Inflammatory macrophage (primary cell): ENCODE results near the gene RFTN1.

Source experiments
- DNase-seq, 2 donors: peaks; one replicate each; pipeline ENCODE4 v3.0.0-alpha.2; 2020 to 2022
- total RNA-seq, 18 experiments: gene quantifications; one replicate each; lab custom pipeline; 2026; ENCODE audit warnings: mixed read lengths in 6 of 18, inconsistent platforms in 2 of 18; lab: John Stamatoyannopoulos, UW

Gene RFTN1, protein sequence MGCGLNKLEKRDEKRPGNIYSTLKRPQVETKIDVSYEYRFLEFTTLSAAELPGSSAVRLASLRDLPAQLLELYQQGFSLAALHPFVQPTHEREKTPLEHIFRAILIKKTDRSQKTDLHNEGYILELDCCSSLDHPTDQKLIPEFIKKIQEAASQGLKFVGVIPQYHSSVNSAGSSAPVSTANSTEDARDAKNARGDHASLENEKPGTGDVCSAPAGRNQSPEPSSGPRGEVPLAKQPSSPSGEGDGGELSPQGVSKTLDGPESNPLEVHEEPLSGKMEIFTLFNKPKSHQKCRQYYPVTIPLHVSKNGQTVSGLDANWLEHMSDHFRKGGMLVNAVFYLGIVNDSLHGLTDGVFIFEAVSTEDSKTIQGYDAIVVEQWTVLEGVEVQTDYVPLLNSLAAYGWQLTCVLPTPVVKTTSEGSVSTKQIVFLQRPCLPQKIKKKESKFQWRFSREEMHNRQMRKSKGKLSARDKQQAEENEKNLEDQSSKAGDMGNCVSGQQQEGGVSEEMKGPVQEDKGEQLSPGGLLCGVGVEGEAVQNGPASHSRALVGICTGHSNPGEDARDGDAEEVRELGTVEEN
- total RNA-seq = 42.9 to 277 (median 65.8) reads per million in 18 experiments

DNA sequence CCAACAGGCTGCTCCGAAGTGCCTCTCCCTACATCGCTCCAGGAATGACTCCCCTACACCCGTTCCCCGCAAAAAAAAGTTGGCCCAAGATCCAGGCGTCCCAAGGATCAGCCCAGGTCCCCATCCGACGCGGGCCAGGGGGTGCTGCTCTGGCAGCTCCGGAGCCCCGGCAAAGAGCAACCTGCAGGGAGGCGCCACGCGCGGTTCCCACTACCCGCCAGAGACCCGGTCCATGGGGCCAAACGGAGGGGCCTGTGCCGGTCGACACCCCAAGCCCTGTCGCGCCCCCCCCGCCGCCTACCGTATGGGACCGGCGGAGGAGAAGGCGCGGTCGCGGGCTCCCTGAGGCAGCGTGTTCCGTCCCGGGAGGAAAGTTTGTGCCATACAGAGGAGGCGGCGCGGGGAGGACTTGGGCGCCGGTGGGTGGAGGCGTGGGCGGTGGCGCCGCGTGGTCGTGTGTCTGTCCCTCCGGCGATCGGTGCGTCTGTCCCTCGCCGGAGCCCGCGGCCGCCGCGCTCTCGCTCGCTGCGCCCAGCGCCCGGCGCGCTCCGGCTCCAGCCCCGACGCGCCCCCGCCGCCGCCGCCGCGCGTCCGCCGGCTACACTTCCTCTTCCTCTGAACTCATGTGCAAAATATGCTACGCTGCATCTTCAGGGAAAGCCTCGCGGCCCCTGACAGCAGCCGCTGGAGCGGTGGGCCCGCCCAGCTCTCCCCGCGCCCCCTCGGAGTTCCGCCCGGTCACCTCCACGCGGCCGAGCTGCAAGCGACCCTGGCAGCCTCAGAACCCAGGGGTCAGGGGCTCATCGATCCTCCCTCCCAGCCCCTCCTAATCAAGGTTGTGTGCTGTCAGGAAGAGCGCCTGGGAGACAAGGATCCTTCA is at the start of gene RFTN1:
RFTN1 (minus strand) TSS at position 559 of the 880 bp plus-strand sequence. CDS start 19,830 bp downstream, outside the sequence.
- peak; percentile 70 to 81 for DNase-seq

DNA sequence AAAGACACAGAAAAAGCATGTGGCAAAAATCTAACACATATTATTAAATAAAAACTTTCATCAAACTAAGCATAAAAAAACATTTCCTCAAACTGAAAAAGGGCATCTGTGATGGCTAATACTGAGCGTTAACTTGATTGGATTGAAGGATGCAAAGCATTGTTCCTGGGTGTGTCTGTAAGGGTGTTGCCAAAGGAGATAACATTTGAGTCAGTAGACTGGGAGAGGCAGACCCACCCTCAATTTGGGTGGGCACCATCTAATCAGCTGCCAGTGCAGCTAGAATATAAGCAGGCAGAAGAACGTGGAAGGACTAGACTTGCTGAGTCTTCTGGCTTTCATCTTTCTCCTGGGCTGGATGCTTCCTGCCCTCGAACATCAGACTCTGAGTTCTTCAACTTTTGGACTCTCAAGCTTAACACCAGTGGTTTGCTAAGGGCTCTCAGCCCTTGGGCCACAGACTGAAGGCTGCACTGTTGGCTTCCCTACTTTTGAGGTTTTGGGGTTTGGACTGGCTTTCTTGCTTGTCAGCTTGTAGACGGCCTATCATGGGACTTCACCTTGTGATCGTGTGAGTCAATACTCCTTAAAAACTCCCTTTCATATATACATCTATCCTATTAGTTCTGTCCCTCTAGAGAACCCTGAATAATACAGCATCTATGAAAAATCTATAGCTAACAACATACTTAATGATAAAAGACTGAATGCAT is 46.3 kb upstream of the RFTN1 start:
- peak in 1 of 2 donors; percentile 47 for DNase-seq

DNA sequence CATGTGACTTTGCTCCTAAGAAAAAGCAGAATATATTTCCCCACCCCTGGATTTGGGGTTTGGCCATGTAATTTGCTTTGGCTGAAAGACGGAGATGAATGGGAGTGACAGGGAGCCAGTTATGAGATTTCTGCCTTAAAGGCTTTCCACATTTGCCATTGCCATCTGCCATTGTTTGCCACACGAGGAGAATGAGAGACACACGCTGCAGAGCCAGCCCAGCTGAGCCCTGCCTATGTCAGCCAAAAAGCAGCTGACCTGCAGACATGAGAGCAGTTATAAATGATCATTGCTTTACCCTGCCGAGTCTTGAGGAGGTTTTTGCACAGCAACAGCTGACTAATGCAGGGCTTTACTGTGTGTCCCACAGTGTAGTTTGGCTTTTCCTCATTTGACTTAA is 40.6 kb upstream of the RFTN1 start:
- no peak for DNase-seq

DNA sequence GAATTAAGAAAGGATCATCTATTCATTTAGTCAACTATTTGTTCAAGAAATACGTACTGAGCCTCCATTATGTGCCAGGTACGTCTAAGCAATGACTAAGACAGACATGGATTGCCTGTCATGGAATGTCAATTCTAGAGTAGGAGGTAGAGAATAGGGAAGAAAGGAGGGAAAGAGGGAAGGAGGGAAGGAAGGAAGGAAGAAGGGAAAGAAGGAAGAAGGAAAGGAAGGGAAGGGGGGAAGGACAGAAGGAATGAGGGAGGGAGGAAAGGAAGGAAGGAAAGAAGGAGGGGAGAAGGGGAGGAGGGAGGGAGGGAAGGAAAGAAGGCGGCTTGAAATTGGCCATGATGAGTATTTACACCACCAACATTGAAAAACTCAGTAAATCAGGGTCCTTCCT is 39.3 kb upstream of the RFTN1 start:
- no peak for DNase-seq

DNA sequence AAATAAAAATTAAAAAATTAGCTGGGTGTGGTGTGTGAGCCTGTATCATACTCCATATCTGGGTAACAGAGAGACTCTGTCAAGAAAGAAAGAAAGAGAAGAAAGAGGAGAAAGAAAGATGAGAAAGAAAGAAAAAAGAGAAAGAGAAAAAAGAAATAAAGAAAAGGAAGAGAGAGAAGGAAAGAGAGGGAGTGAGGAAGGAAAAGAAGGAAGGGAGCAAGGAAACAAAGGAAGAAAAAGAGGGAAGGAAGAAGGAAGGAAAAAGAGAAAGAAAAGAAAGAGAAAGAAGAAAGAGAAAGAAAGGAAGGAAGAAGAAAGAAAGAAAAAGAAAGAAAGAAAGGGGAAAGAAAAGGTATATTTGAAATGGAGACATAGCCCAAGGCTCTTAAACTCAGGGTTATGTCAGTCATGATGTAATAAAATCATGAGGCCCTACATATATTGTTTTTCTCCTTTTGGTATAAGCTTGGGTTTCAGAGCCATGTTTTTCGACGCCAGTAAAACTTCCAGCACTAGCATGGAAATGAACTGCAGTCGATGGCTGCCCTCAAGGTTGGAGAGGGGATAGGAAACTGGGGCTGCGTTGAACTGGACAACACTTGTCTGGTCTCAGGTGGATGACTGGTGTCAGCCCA is 38.0 kb upstream of the RFTN1 start:
- no peak for DNase-seq

DNA sequence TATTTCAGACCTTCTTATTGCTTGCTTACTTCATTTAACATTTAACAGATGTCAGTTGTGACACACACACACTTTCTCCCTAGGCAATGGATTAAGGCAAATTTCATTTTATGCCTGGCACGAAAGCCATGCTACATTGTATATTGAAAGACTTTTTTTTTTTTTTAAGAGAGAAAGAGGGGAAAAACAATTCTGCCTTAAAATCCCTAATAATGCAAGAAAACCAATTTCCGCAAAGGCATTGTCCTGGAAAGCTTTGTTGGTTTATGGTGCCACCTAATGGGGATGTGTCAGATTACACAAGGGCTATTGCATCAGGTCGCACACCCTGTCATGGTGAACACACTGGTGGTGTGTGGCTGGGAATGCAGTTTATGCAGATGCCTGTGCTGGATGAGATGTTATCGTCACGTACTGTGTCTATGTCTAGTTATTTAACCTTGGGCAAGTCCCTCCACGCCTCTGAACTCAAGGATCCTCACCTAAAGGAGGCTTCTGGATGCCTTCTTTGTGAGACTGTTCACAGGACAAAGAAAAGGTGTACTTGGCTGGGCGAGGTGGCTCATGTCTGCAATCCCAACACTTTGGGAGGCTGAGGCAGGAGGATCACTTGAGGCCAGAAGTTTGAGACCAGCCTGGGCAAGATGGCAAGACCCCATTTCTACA is 37.3 kb upstream of the RFTN1 start:
- DNase-seq = peak; percentile 91 to 92

DNA sequence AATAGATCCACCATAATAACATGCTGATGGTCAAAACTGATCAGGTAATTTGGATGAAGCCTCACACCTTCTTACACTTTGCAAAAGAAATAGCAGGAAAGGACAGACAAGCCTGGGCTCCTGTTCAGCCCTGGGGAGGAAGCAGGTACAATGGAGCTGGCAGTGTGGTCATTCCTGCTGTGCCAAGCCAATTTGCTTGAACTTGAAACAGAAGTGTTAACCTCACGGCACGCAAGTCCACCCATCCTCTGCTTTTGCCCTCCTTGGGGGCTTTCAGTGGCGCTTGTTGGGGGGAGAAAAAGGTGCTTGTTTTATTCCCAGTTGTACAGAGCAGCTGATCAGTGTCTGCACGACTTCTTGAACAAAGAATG is 36.8 kb upstream of the RFTN1 start:
- DNase-seq = no peak

DNA sequence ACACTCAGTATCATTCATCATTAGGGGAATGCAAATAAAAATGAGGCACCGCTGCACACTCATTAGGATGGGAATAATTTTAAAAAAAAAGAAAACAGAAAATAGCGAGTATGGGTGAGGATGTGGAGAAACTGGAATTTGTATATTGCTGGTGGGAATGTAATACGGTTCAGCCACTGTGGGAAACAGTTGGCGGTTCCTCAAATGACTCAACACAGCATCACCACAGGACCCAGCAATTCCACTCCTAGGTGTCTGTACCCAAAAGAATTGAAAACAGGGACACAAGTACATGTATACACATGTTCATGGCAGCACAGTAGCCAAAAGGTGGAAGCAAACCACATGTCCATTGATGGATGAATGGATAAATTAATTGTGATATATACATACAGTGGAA is 35.2 kb upstream of the RFTN1 start:
- no peak for DNase-seq

DNA sequence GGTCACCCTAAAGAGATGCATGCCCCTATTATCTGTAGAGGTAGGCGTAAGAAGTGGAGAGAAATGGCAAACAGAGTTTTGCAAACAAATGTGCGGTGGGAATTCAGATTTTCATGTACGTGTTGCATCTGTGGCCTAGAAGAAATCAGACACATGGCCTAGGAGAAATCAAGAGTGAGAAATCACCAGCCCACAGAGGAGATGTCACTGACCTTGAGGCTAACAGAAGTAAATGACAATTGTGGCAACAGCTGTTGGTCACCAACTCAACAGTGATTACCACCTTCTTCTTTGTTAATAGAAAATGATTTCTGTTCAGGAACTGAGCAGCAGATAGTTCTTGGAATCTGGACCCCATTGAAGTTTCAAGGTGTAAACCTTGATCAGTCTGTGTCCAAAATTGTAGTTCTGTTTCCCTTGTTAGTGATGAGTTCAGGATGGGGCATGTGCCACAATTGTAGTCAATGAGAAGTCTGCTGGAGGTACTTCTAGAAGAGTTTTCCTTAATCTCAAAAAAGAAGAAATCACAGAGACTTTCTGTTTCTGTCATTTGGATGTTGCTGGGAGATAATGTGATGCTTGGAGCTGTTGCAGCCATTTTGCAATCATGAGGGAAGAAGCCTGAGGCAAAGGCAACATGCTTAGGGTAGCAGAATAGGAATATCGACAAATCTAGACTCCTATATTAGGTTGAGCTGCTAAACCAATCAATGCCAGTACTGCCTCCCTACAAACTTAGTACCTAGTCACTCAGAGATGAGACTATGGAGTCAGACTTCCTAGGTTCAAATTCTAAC is 34.3 kb upstream of the RFTN1 start:
- peak in 1 of 2 donors; percentile 43 for DNase-seq

DNA sequence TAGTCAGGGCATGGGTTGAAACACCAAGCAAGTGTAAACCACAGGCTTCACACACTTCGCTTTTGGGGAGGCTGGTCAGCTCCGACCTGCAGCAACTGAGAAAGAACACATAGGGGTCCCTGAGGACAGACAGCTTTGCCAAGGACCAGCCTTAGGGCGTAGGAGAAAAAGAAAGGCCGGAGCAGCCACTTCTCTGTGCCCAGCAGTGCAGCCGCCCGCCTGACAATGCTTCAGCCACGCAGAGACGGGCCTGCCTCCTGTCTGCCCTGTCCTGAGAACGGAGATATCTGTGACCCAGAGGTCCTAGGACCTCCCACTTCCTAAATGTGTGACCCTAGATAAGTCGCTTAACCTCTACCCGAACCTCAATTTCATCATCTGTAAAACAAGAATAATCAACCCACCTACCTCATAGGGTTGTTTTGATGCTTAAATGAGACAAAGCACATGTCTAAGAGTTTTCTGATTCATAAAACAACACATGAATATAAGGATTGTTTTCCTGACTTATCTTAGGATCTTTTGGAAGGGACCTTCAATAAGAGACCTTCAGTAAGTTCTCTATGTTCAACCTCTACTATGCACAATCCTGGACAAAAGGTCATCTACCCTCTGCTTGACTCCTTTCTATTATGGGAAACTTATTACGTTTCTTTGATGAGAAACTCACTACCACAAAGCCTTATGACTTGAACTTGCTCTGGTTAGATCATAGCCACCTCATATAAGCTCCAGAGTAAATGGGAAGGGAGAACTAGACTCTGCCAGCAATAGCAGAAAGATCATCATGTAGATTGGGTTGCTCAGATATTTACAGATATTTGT is 32.9 kb upstream of the RFTN1 start:
- DNase-seq = peak; percentile 40 to 60

DNA sequence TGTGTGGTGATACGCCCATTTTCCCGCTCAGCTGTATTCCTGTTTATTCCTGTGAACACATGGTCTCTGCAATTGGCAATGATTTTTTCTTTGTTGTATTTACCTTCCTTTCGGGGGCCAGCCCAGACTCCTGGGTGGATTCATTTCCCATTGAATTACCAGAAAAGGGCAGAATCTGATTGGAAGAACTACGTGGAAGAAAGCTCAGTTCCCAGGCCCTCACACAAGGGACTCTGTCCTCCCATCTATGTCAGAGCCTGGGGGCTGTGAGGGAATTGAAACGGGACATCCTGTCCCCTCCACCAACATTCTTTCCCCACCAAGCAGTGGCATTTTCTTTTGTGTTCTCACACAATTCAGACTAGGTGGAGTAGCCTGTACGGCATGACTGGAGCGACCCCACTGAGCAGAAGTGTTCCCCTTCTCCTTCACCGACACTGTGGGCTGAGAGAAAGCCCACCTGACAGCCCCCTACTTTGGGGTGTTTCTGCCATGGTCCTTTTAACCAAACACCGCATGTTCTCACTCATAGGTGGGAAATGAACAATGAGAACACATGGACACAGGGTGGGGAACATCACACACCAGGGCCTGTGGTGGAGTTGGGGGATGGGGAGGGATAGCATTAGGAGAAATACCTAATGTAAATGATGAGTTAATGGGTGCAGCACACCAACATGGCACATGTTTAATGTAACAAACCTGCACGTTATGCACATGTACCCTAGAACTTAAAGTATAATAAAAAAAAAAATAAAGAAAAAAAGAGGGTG is 32.1 kb upstream of the RFTN1 start:
- no peak for DNase-seq

DNA sequence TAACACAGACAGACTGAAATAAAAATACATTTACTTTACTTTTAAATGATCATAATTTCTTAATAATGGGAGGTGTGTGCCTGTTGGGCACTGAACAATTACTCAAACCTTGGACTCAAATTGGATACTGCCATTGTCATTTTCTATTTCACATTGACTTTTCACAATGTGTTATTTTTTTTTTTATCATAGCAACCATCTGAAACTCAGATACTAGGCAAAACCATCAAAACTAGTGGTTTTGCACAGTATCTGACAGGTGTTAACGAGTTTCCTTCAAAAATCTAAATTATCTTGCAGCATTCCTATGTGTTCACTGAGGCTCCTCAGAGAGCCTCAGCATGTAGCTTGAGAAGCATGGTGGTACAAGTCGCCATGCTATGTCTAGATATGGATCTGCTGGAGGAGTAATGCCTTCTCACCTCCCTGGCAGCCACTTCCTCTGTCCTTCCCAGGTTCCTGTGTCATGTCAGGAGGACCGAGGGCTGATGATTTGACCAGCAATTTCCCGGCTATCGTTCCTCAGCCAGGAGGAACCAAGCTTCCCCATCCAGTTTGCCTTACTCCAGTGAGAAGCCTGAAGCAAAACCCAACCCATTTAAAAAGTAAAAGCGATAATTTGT is 29.9 kb upstream of the RFTN1 start:
- peak in 1 of 2 donors; percentile 26 for DNase-seq

DNA sequence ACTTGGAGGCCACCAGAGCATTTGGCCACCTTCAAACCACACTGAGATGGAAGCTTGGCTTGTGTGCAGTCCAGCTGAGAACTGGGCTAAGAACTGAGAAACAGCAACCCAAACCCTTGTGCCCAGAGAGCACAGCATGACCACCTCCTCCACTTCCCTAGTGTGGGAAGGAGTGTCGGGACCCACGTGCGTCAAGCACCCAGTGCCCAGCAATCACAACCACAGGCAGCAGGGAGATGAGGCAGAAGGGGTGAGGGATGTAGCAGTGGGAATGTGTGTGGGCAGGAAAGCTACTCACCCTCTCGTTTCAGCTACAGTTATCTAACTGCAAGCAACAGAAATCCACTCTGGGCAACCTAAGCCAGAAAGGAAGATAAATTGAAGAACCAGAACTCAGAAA is 25.0 kb upstream of the RFTN1 start:
- peak; percentile 83 to 95 for DNase-seq

DNA sequence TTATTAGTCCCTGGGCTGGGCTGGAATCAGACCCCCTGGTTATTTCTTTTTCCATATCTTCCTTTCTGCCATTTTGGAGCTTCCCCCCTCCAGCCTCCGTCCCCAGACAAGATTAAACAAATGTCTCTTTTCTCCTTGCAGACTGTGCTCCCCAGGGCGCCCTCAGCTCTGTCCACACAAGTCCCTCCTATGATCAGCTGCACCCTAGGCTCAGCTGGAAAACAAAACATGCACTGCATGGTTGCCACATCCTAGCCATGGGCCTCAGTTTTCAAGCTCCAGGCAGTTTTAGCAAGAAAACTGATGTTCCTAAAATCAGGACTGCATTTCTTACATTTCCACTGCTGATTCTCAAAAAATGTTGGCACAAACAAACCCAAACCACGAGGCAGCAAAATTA is 23.5 kb upstream of the RFTN1 start:
- no peak for DNase-seq

DNA sequence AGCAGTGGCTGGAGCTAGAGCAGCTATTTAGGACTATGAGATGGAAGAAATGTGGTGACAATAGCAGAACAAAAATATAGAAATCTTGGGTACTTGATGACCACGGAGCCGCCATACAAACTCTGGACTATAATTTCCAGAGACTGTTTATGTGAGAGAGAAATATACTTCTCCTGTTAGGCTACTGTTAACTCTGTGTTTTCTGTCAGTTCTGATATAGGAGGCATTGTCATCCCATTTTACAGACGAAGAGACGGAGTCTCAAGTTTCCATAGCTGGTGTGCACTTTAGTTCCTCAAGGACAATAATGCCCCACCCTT is 22.8 kb upstream of the RFTN1 start:
- DNase-seq = no peak

DNA sequence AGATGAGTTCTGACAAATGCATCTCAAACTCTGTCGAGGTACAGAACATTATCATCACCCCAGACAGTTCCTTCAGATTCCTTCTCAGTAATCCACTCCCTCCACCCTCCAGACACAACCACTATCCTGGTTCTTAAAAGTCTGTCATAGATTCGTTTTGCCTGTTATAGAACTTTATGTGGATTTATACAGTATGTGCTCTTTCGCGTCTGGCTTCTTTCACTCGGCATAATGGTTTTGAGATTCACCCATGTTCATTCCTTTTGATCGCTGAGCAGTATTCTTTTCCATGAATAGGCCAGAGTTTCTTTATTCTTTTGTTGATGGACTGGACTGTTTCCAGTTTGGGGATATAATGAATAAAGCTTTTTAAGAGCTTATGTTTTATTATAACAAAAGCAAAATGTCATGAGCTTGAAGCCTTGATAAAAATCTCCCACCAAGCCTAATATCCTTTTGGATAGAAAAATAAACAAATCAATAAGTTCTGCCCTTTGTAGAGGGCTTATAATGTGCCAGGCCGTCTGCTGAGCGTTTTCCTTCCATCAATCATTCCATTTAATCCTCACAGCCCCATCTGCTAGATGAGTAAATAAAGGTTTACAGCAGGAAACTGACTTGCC is 21.3 kb upstream of the RFTN1 start:
- no peak for DNase-seq

DNA sequence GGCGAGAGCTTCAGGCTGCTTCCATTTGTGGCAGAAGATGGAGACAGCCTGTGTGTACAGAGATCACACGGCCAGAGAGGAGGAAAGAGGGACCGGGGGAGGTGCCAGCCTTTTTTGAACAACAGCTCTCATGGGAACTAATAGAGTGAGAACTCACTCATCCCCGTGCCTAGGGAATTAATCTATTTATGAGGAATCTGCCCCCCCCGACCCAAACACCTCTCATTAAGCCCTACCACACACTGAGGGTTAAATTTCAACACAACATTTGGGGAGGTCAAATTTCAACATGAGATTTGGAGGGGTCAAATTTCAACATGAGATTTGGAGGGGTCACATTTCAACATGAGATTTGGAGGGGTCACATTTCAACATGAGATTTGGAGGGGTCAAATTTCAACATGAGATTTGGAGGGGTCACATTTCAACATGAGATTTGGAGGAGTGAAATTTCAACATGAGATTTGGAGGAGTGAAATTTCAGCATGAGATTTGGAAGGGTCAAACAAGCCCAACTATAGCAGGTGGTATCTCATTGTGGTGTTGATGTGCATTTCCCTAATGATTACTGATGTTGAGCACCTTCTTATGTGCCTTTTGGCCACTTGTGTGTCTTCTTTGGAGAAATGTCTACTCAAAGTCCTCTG is 20.6 kb upstream of the RFTN1 start:
- no peak for DNase-seq

DNA sequence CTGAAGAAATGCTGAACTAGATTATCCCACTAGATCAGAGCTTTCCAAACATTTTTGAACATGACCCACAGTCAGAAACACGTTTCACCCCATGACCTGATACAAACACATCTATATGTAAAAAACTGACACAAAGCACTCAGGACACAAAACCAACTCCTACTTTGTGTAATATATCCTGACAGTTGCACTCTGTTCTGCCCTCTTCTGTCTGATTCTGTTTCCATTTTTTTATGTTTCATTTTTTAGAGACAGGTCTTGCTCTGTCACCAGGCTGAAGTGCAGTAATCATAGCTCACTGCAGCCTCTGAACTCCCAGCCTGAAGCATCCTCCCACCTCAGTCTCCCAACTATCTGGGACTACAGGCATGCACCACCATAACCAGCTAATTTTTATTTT is 15.8 kb upstream of the RFTN1 start:
- no peak for DNase-seq
